IMR-90 (cell line): ENCODE results near the gene DTL.

ENCODE experiments used
- BHLHE40 ChIP-seq: fragments of 150-350 bp; IDR thresholded peaks from 2 replicates; pipeline ENCODE4 v1.6.1; 2016; ENCODE audit warnings: mild to moderate bottlenecking, low read depth, low read length
- CEBPB ChIP-seq: IDR thresholded peaks from 2 replicates; pipeline ENCODE4 v1.6.1; 2012; ENCODE audit warnings: low read depth, low read length, improper control_type of control experiment
- CHD1 ChIP-seq: IDR thresholded peaks from 2 replicates; pipeline ENCODE4 v1.6.1; 2012; ENCODE audit warnings: low read depth, low read length, improper control_type of control experiment
- FOS ChIP-seq: fragments of 150-350 bp; IDR thresholded peaks from 2 replicates; pipeline ENCODE4 v1.6.1; 2016; ENCODE audit warnings: low read depth, low read length
- MAFK ChIP-seq: IDR thresholded peaks from 2 replicates; pipeline ENCODE4 v1.6.1; 2012; ENCODE audit warnings: low read depth, low read length, improper control_type of control experiment
- MAZ ChIP-seq: IDR thresholded peaks from 2 replicates; pipeline ENCODE4 v1.6.1; 2012; ENCODE audit warnings: low read depth, mild to moderate bottlenecking, low read length, improper control_type of control experiment, moderate library complexity, borderline replicate concordance
- POLR2A ChIP-seq: IDR thresholded peaks from 2 replicates; pipeline ENCODE4 v1.6.1; 2012; ENCODE audit warnings: mild to moderate bottlenecking, low read depth, low read length
- RAD21 ChIP-seq: IDR thresholded peaks from 2 replicates; pipeline ENCODE4 v1.6.1; 2012; ENCODE audit warnings: low read length, improper control_type of control experiment
- RFX5 ChIP-seq: IDR thresholded peaks from 2 replicates; pipeline ENCODE4 v1.8.0; 2012; ENCODE audit warnings: low read depth, mild to moderate bottlenecking, low read length, moderate library complexity
- SMC3 ChIP-seq: fragments of 150-350 bp; IDR thresholded peaks from 2 replicates; pipeline ENCODE4 v1.6.1; 2016; ENCODE audit warnings: low read depth, mild to moderate bottlenecking, antibody characterized with exemption, low read length, moderate library complexity
- TF ChIP-seq, protein P1 (sequence below): conservative IDR thresholded peaks from 2 replicates; pipeline ENCODE4 v1.5.1; 2012; ENCODE audit warnings: mild to moderate bottlenecking, low read depth, low read length, improper control_type of control experiment
- TF ChIP-seq, protein P2 (sequence below): fragments of 150-350 bp; IDR thresholded peaks from 2 replicates; pipeline ENCODE4 v1.6.1; 2017; ENCODE audit warnings: mild to moderate bottlenecking, antibody characterized with exemption, low read length, low read depth

DNA sequence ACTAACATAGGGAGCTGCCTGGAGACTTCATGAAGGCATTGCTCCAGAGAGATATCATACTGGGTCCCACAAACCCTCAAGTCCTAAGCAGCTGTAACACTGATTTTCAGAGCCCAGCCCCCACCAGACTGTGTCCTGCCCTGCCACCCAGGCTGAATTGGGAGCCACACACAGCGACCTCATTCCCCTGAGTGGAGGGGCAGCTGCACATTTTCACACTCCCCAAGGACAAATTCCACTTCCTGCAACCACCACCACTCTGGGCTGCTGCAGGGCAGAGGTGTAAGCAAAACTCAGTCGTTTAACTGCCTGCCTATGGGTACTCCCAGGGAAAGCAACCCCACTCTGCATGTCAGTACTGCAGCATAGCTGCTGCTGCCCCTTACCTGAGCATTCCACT is 19.8 kb downstream of the DTL start:
- no peak for TF ChIP-seq BHLHE40
- TF ChIP-seq, protein P1, sequence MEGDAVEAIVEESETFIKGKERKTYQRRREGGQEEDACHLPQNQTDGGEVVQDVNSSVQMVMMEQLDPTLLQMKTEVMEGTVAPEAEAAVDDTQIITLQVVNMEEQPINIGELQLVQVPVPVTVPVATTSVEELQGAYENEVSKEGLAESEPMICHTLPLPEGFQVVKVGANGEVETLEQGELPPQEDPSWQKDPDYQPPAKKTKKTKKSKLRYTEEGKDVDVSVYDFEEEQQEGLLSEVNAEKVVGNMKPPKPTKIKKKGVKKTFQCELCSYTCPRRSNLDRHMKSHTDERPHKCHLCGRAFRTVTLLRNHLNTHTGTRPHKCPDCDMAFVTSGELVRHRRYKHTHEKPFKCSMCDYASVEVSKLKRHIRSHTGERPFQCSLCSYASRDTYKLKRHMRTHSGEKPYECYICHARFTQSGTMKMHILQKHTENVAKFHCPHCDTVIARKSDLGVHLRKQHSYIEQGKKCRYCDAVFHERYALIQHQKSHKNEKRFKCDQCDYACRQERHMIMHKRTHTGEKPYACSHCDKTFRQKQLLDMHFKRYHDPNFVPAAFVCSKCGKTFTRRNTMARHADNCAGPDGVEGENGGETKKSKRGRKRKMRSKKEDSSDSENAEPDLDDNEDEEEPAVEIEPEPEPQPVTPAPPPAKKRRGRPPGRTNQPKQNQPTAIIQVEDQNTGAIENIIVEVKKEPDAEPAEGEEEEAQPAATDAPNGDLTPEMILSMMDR, result no peak
- no peak for TF ChIP-seq FOS
- TF ChIP-seq MAZ, result no peak
- no peak for TF ChIP-seq POLR2A
- no peak for TF ChIP-seq MAFK
- no peak for TF ChIP-seq SMC3
- TF ChIP-seq, protein P2, sequence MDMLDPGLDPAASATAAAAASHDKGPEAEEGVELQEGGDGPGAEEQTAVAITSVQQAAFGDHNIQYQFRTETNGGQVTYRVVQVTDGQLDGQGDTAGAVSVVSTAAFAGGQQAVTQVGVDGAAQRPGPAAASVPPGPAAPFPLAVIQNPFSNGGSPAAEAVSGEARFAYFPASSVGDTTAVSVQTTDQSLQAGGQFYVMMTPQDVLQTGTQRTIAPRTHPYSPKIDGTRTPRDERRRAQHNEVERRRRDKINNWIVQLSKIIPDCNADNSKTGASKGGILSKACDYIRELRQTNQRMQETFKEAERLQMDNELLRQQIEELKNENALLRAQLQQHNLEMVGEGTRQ, result no peak
- no peak for TF ChIP-seq RFX5
- no peak for TF ChIP-seq RAD21
- TF ChIP-seq CHD1, result no peak
- no peak for TF ChIP-seq CEBPB
